ENCODE measurements around the gene TCP11X1.
"Not testable (repeated sequence)": the region's sequence is repeated elsewhere in the genome, so short reads cannot be mapped to it uniquely, and the experiment has no call there.

TCP11X1 gene

DNA sequence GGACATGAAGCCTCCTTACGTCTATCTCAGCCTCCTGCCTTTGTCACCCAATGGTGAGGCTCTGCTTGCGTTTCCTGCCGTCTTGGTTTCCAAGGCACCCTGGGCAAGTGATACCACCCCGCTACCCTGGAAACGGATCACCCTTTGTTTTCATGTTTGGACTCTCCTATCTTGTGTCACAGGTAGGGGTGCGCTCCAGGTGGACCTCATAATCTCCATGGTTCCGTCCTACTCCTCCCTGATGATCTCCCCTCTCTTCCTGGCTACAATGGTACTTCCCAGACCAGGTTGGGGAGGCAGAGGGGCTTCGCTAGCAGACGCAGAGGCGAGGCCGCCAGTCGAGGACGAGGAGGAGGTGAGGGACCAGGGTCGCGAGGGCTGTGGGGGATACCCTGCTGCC lies at the start of gene TCP11X1:
TSS of gene TCP11X1 (plus strand) at position 316 of the 400 bp plus-strand sequence.
- not testable (repeated sequence) for DNase-seq (ENCODE audit: low read depth)

GRCh38 chrX:102185967-102186720 lies 29.0 kb upstream of the TCP11X1 start:
- no peak for DNase-seq (ENCODE audit: low read depth)

GRCh38 chrX:102207940-102208339 lies 7.2 kb upstream of the TCP11X1 start:
- not testable (repeated sequence) for DNase-seq (ENCODE audit: low read depth)

DNA sequence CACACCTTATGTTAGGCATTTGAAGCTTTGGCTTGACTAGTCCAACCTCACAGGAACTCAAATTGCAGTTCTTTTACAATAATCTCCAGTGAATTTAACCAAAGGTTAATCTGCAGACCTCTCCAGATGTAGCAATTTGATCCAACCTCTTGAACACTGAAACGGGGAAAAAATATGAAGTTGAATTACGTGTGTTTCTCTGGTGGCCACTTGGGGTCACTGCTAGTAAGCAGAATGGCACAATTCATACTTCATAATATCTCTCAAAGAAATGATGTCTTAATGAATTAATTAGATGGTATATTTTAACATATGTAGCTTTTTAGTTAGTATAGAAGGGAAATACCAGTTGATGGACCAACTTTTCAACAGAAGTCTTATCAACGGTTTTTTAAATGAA lies 1.4 kb downstream of the TCP11X1 start:
- DNase-seq (ENCODE audit: low read depth), result not testable (repeated sequence)

- not testable (repeated sequence) for DNase-seq (ENCODE audit: low read depth)
Observed at GRCh38 chrX:102235678-102236077, 20.6 kb downstream of the TCP11X1 start.

DNA sequence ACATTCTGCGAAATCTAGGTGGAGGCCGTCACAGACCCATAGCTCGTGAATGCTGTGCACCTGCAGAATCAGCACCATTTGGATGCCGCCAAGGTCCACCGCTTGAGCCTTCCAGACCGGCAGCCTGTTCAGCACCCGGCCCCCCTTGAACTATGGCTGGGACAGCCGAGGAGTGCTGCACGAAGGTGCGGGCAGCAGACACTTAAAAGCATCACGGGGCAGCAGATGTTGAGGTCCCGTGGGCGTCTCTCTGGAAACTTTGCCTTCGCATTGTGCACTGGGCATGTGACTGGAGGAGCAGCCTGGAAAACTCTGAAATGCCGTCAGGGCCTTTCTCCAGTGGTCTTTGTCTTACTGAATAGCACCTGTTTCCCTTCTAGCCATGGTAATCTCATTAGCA lies 25.2 kb downstream of the TCP11X1 start:
- not testable (repeated sequence) for DNase-seq (ENCODE audit: low read depth)

- DNase-seq (ENCODE audit: low read depth), result not testable (repeated sequence)
Observed at GRCh38 chrX:102246893-102247292, 31.8 kb downstream of the TCP11X1 start, which contains the start of gene NXF2. Gene NXF2 (plus strand): TSS chrX:102247167. CDS start chrX:102307079, 59,912 bp downstream.

GRCh38 chrX:102272231-102272630 lies 57.1 kb downstream of the TCP11X1 start:
- DNase-seq (ENCODE audit: low read depth), result not testable (repeated sequence)

All from CMK (cell line).